ENCODE results near the gene TBCB.

The TBCB gene

GRCh38 chr19:36144624-36145023 is 29.4 kb downstream of the TBCB start:
- WGBS, 2 experiments, result 92 to 97% methylated on average over 6 of the region's 6 CpGs
- Histone ChIP-seq H3K4me1 (ENCODE audit: control insufficient read depth, insufficient read depth, low read length) (peaks cover 5% of the 10 kb centered on the region), H3K27ac (ENCODE audit: insufficient read depth, low read depth, low read length, poor library complexity, severe bottlenecking) (no peak overlapping the region), H3K4me3 (ENCODE audit: insufficient read depth, low read depth, low read length) (no peak overlapping the region), H3K9me3 (ENCODE audit: control insufficient read depth, low read length) (no peaks in the 10 kb centered on the region), H3K36me3 (ENCODE audit: control insufficient read depth, insufficient read depth, low read length) (peaks cover 50% of the 10 kb centered on the region), H3K27me3 (ENCODE audit: control insufficient read depth, insufficient read depth, low read length, poor library complexity, severe bottlenecking) (no peaks in the 10 kb centered on the region)

GRCh38 chr19:36149673-36150406 is 34.6 kb downstream of the TBCB start:
- H3K4me1 ChIP-seq (ENCODE audit: control insufficient read depth, insufficient read depth, low read length), result no peaks in the 10 kb centered on the region

GRCh38 chr19:36150586-36150985 is 35.3 kb downstream of the TBCB start:
- Histone ChIP-seq H3K36me3 (ENCODE audit: control insufficient read depth, insufficient read depth, low read length) (peaks cover 46% of the 10 kb centered on the region), H3K27me3 (ENCODE audit: control insufficient read depth, insufficient read depth, low read length, poor library complexity, severe bottlenecking) (no peaks in the 10 kb centered on the region), H3K27ac (ENCODE audit: insufficient read depth, low read depth, low read length, poor library complexity, severe bottlenecking) (no peak overlapping the region), H3K9me3 (ENCODE audit: control insufficient read depth, low read length) (no peaks in the 10 kb centered on the region), H3K4me1 (ENCODE audit: control insufficient read depth, insufficient read depth, low read length) (no peaks in the 10 kb centered on the region), H3K4me3 (ENCODE audit: insufficient read depth, low read depth, low read length) (no peak overlapping the region)
- WGBS, 2 experiments, result 89 to 92% methylated on average over 5 of the region's 5 CpGs

More at GRCh38 chr19:36149673-36150406, 34.6 kb downstream of the TBCB start:
- H3K4me3 ChIP-seq (ENCODE audit: insufficient read depth, low read depth, low read length), result no peak overlapping the region
- H3K27me3 ChIP-seq (ENCODE audit: control insufficient read depth, insufficient read depth, low read length, poor library complexity, severe bottlenecking), result no peaks in the 10 kb centered on the region
- WGBS, 2 experiments, result 94 to 95% methylated on average over 13 of the region's 13 CpGs
- no peaks in the 10 kb centered on the region for H3K9me3 ChIP-seq (ENCODE audit: control insufficient read depth, low read length)
- H3K36me3 ChIP-seq (ENCODE audit: control insufficient read depth, insufficient read depth, low read length), result peaks cover 47% of the 10 kb centered on the region
- H3K27ac ChIP-seq (ENCODE audit: insufficient read depth, low read depth, low read length, poor library complexity, severe bottlenecking), result no peak overlapping the region

- no peaks in the 10 kb centered on the region for H3K9me3 ChIP-seq (ENCODE audit: control insufficient read depth, low read length)
- WGBS, 2 experiments, result 80 to 86% methylated on average over 47 of the region's 47 CpGs
- H3K4me3 ChIP-seq (ENCODE audit: insufficient read depth, low read depth, low read length), result no peak overlapping the region
- no peak overlapping the region for H3K27ac ChIP-seq (ENCODE audit: insufficient read depth, low read depth, low read length, poor library complexity, severe bottlenecking)
- no peaks in the 10 kb centered on the region for H3K27me3 ChIP-seq (ENCODE audit: control insufficient read depth, insufficient read depth, low read length, poor library complexity, severe bottlenecking)
- H3K4me1 ChIP-seq (ENCODE audit: control insufficient read depth, insufficient read depth, low read length), result no peaks in the 10 kb centered on the region
- peaks cover 39% of the 10 kb centered on the region for H3K36me3 ChIP-seq (ENCODE audit: control insufficient read depth, insufficient read depth, low read length)
These were observed 36.1 kb downstream of the TBCB start for GRCh38 chr19:36151144-36152018.

GRCh38 chr19:36152019-36152351 is 36.7 kb downstream of the TBCB start:
- Histone ChIP-seq H3K27ac (ENCODE audit: insufficient read depth, low read depth, low read length, poor library complexity, severe bottlenecking) (no peak overlapping the region), H3K27me3 (ENCODE audit: control insufficient read depth, insufficient read depth, low read length, poor library complexity, severe bottlenecking) (no peaks in the 10 kb centered on the region), H3K4me3 (ENCODE audit: insufficient read depth, low read depth, low read length) (no peak overlapping the region), H3K9me3 (ENCODE audit: control insufficient read depth, low read length) (no peaks in the 10 kb centered on the region), H3K36me3 (ENCODE audit: control insufficient read depth, insufficient read depth, low read length) (peaks cover 35% of the 10 kb centered on the region), H3K4me1 (ENCODE audit: control insufficient read depth, insufficient read depth, low read length) (no peaks in the 10 kb centered on the region)
- 89 to 91% methylated on average over 16 of the region's 16 CpGs for WGBS, 2 experiments

- Histone ChIP-seq H3K9me3 (ENCODE audit: control insufficient read depth, low read length) (no peaks in the 10 kb centered on the region), H3K4me1 (ENCODE audit: control insufficient read depth, insufficient read depth, low read length) (no peaks in the 10 kb centered on the region), H3K27me3 (ENCODE audit: control insufficient read depth, insufficient read depth, low read length, poor library complexity, severe bottlenecking) (no peaks in the 10 kb centered on the region), H3K27ac (ENCODE audit: insufficient read depth, low read depth, low read length, poor library complexity, severe bottlenecking) (no peak within 1 kb of the TSS), H3K36me3 (ENCODE audit: control insufficient read depth, insufficient read depth, low read length) (peaks cover 31% of the 10 kb centered on the region), H3K4me3 (ENCODE audit: insufficient read depth, low read depth, low read length) (no peak within 1 kb of the TSS)
- 94 to 95% methylated on average over 40 of the region's 40 CpGs for WGBS, 2 experiments
These were observed 37.3 kb downstream of the TBCB start, which contains the start of gene COX7A1 for GRCh38 chr19:36152352-36153091. TSS of gene COX7A1 (minus strand) at chr19:36152447. CDS start at chr19:36152407, 40 bp downstream.

- Histone ChIP-seq H3K27ac (ENCODE audit: insufficient read depth, low read depth, low read length, poor library complexity, severe bottlenecking) (no peak overlapping the region), H3K4me1 (ENCODE audit: control insufficient read depth, insufficient read depth, low read length) (no peaks in the 10 kb centered on the region), H3K4me3 (ENCODE audit: insufficient read depth, low read depth, low read length) (no peak overlapping the region), H3K36me3 (ENCODE audit: control insufficient read depth, insufficient read depth, low read length) (peaks cover 26% of the 10 kb centered on the region), H3K9me3 (ENCODE audit: control insufficient read depth, low read length) (no peaks in the 10 kb centered on the region), H3K27me3 (ENCODE audit: control insufficient read depth, insufficient read depth, low read length, poor library complexity, severe bottlenecking) (no peaks in the 10 kb centered on the region)
- 92 to 96% methylated on average over 10 of the region's 10 CpGs for WGBS, 2 experiments
These were observed 37.9 kb downstream of the TBCB start for GRCh38 chr19:36153126-36153525.

GRCh38 chr19:36160821-36161596 is 45.7 kb downstream of the TBCB start:
- WGBS, 2 experiments, result 59 to 63% methylated on average over 6 to 7 of the region's 7 CpGs
- H3K9me3 ChIP-seq (ENCODE audit: control insufficient read depth, low read length), result no peaks in the 10 kb centered on the region
- H3K27ac ChIP-seq (ENCODE audit: insufficient read depth, low read depth, low read length, poor library complexity, severe bottlenecking), result no peak overlapping the region
- H3K4me3 ChIP-seq (ENCODE audit: insufficient read depth, low read depth, low read length), result no peak overlapping the region
- H3K27me3 ChIP-seq (ENCODE audit: control insufficient read depth, insufficient read depth, low read length, poor library complexity, severe bottlenecking), result no peaks in the 10 kb centered on the region
- H3K36me3 ChIP-seq (ENCODE audit: control insufficient read depth, insufficient read depth, low read length), result no peaks in the 10 kb centered on the region
- H3K4me1 ChIP-seq (ENCODE audit: control insufficient read depth, insufficient read depth, low read length), result no peaks in the 10 kb centered on the region

GRCh38 chr19:36163813-36164212 is 48.5 kb downstream of the TBCB start:
- Histone ChIP-seq H3K4me1 (ENCODE audit: control insufficient read depth, insufficient read depth, low read length) (no peaks in the 10 kb centered on the region), H3K27ac (ENCODE audit: insufficient read depth, low read depth, low read length, poor library complexity, severe bottlenecking) (no peak overlapping the region), H3K4me3 (ENCODE audit: insufficient read depth, low read depth, low read length) (no peak overlapping the region), H3K27me3 (ENCODE audit: control insufficient read depth, insufficient read depth, low read length, poor library complexity, severe bottlenecking) (no peaks in the 10 kb centered on the region), H3K36me3 (ENCODE audit: control insufficient read depth, insufficient read depth, low read length) (no peaks in the 10 kb centered on the region), H3K9me3 (ENCODE audit: control insufficient read depth, low read length) (no peaks in the 10 kb centered on the region)
- 93 to 96% methylated on average over 12 of the region's 12 CpGs for WGBS, 2 experiments

Measured in ectodermal cell (in vitro differentiated cells).